C4-2B (cell line): ENCODE data around the gene BIN1.

Experiments used
- H3K27ac ChIP-seq: fragments of 450-650 bp; 2 replicates; pipeline ENCODE4 v1.5.1; 2017
- CTCF ChIP-seq: fragments of 450-650 bp; conservative IDR thresholded peaks from 2 replicates; pipeline ENCODE4 v1.5.1; 2017; ENCODE audit warnings: mild to moderate bottlenecking
- ZFX ChIP-seq: fragments of 450-650 bp; IDR thresholded peaks from 2 replicates; pipeline ENCODE4 v1.6.1; 2017

The BIN1 gene

GRCh38 chr2:127016329-127016728, 90.6 kb downstream of the BIN1 start:
- no peak for TF ChIP-seq CTCF
- no peak for TF ChIP-seq ZFX
- no peak overlapping the region for H3K27ac ChIP-seq

DNA sequence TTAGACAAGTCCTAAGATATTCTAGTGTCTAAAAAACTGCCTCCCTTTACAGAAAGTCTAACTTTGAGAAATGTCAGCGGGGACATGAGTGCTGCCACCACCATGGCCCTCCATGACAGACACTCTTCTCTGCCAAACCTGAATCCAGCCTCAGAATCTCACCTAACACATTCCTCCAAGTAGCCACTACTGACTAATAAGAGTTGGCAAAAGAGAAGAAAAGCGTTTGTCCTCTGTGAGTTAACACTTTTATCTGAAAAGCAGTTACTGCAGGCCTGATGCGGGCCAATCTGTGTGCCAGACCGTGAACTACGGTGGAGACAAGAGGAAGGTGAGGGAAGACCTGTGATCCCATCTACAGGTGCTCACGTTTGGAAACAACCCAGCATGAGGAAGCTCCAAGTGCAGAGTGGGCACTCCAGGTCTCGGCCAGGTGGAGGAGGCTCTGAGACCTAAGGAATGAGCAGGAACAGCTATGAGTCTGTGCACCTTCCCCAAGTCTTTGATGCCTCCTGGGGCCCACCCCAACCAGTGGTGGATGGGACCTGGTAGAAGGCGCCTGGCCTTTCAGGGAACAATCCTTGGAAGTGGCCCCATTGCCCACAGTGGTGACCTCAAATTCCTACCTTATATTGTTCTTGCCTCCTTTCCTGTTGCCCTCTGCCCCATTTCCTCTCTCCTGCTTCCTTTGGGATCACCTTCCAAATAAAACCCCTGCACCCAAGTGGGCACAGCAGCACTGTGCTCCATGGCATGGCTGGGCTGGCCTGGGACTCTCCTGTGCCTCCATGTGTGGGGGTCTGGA, 91.6 kb downstream of the BIN1 start:
- no peak overlapping the region for H3K27ac ChIP-seq
- TF ChIP-seq CTCF: no peak
- no peak for TF ChIP-seq ZFX

DNA sequence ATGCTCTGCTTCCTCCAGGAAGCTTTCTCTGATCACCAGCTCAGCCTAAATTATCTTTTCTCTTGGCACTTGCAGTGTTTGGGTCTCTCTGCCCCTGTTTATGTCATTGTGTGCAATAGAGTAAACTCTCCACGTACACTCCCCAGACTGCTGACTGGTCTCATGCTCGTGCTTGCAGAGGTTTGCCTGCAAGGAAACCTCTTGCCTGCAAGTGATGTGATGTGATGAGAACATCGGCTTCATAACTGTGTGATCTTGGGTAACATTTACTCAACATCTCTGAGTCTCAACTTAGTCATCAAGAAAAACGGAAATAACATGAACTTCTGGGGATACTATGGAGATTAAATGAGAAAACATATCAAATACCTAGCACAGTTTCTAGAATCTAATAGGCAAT, 92.3 kb downstream of the BIN1 start:
- H3K27ac ChIP-seq: no peak overlapping the region
- TF ChIP-seq ZFX (no peak), CTCF (no peak)

DNA sequence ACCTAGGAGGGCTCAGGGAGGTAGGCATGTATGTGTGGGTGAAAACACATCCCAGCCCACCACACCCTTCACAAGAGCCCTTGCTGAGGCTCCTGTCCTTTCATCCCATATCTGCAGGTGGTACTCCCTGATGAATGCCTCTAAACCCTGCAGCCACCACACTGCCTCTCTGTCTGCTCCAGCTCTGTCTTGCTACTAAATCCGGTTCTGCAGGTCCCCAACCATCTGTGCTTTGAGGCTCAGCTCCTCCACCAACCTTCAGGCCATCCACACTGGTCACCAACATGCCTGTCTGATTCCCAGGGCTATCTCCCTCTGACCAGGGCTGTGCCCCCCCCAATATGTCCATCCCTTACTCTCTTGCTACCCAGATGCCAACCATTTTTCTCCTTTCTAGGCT, 92.7 kb downstream of the BIN1 start:
- TF ChIP-seq CTCF (no peak), ZFX (no peak)
- H3K27ac ChIP-seq: no peak overlapping the region

DNA sequence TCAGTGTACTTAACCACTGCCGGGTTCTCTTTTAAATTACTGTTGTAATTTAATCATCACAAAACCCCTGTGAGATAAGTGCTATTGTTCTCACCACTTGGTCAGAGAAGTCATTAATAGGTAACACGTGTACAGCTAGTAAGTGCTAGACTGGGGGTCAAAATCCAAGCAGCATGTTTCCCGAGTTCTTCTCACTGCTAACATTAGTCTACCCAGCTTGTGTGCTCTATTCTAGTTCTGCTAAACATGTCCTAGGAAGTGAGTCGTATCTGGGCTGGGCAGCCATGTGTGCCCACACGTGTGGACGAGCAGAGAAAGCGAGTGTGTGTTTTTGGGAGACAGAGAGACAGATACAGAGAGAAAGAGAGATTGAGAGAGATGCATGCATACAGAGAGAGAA, 94.1 kb downstream of the BIN1 start:
- no peak overlapping the region for H3K27ac ChIP-seq
- TF ChIP-seq CTCF (no peak), ZFX (no peak)

- TF ChIP-seq CTCF: no peak
- no peak for TF ChIP-seq ZFX
- H3K27ac ChIP-seq: no peak overlapping the region
Measured at GRCh38 chr2:127012215-127012614, 94.7 kb downstream of the BIN1 start.

DNA sequence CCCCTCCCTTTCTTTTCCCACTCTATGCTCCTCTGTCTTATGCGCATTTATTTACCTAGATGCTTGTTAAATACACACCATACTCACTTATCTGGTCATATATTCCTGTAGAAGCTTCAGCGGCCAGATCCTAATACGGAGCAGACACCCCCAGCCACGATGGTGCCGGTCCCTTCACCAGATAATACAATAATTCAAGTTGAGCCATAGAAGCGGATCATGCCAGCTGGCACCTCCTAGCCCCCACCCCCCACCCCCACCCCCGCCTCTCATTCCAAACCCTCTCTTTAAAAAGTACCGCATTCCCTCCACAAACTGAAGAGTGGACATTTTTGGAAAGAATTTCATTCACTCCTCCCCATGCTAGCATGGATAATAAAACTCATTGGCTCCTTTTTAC, 95.2 kb downstream of the BIN1 start:
- no peak overlapping the region for H3K27ac ChIP-seq

More for the DNA sequence above, 95.2 kb downstream of the BIN1 start:
- TF ChIP-seq ZFX: no peak
- no peak for TF ChIP-seq CTCF
